Transverse colon (tissue), 4 donors: Measurements from ENCODE around the gene PGGT1B.

Experiments used
- POLR2AphosphoS5 ChIP-seq, 3 donors: sonication (generic); formaldehyde crosslinking; IDR thresholded peaks; one replicate each; pipeline ENCODE4 v1.6.1; 2016; ENCODE audit warnings: antibody characterized with exemption in 3 of 3
- TF ChIP-seq, protein P1 (sequence below), 5 experiments: fragments of 200-600 bp in 3 of 5; fragments of 450-650 bp in 2 of 5; sonication (generic) in 3 of 5; IDR thresholded peaks; 1 replicate in 2 of 5; 2 replicates in 3 of 5; pipeline ENCODE4 v1.5.1; 2016 to 2017; ENCODE audit warnings: antibody characterized with exemption in 5 of 5, inconsistent platforms in 3 of 5, mild to moderate bottlenecking in 2 of 5, moderate library complexity in 1 of 5

DNA sequence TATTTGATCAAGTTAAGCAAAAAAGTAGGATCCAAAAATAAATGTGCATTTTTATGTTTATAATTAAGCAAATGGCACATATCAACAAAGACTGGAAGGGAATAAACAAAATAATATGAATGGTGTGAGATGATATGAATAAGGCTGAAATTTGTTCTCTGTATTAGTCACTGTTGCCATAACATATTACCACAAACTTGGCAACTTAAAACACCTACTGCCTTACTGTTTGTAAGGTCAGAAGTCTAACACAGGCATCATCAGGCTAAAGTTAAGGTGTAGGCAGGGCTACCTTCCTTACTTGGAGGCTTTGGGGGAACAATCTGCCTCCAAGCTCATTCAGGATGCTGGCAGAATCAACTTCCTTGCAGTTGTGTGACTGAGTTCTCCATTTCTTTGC lies 19.3 kb downstream of the PGGT1B start:
- TF ChIP-seq, protein P1, sequence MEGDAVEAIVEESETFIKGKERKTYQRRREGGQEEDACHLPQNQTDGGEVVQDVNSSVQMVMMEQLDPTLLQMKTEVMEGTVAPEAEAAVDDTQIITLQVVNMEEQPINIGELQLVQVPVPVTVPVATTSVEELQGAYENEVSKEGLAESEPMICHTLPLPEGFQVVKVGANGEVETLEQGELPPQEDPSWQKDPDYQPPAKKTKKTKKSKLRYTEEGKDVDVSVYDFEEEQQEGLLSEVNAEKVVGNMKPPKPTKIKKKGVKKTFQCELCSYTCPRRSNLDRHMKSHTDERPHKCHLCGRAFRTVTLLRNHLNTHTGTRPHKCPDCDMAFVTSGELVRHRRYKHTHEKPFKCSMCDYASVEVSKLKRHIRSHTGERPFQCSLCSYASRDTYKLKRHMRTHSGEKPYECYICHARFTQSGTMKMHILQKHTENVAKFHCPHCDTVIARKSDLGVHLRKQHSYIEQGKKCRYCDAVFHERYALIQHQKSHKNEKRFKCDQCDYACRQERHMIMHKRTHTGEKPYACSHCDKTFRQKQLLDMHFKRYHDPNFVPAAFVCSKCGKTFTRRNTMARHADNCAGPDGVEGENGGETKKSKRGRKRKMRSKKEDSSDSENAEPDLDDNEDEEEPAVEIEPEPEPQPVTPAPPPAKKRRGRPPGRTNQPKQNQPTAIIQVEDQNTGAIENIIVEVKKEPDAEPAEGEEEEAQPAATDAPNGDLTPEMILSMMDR (IDR thresholded peaks at IDR 0.05): no peak
- no peak for TF ChIP-seq POLR2AphosphoS5 (IDR thresholded peaks at IDR 0.05)
